Upper lobe of left lung (tissue), 6 donors: ENCODE measurements around the gene CTTNBP2. TPM values are rescaled to one million over a fixed set of nuclear protein-coding genes. Genes with fewer than 3 reads are reported as not detected.

ENCODE experiments used
- ATAC-seq, 2 donors: fragments of 200-7000 bp; cut with Tn5 transposase; one replicate each; pipeline ENCODE4 v1.9.1; 2022; ENCODE audit warnings: mild to moderate bottlenecking in 2 of 2, moderate library complexity in 2 of 2; ENCODE audit not compliant: low FRiP score in 2 of 2
- DNase-seq, 2 donors: peaks; one replicate each; pipeline ENCODE4 v3.0.0-alpha.2; 2019 to 2020
- H3K27ac ChIP-seq, 4 donors: fragments of 200-600 bp; sonication (generic); one replicate each; pipeline ENCODE4 v1.5.1; 2016 to 2019
- H3K27me3 ChIP-seq, 4 donors: fragments of 200-600 bp; sonication (generic); one replicate each; pipeline ENCODE4 v1.5.1; 2017 to 2019
- H3K36me3 ChIP-seq, 4 donors: fragments of 200-600 bp; sonication (generic); one replicate each; pipeline ENCODE4 v1.5.1; 2016 to 2019
- H3K4me1 ChIP-seq, 4 donors: fragments of 200-600 bp; sonication (generic); one replicate each; pipeline ENCODE4 v1.5.1; 2018 to 2019
- H3K4me3 ChIP-seq, 4 donors: fragments of 200-600 bp; sonication (generic); one replicate each; pipeline ENCODE4 v1.5.1; 2017 to 2019; ENCODE audit warnings: mild to moderate bottlenecking in 2 of 4, moderate library complexity in 1 of 4
- H3K9me3 ChIP-seq, 4 donors: fragments of 200-600 bp; sonication (generic); one replicate each; pipeline ENCODE4 v1.5.1; 2018 to 2019
- EP300 ChIP-seq, 4 donors: sonication (generic); formaldehyde crosslinking; IDR thresholded peaks; one replicate each; pipeline ENCODE4 v1.5.1; 2017; ENCODE audit warnings: antibody characterized with exemption in 4 of 4, control low read depth in 2 of 4
- POLR2A ChIP-seq, 4 donors: fragments of 450-650 bp; IDR thresholded peaks; one replicate each; pipeline ENCODE4 v1.5.1; 2016 to 2017; ENCODE audit warnings: antibody characterized with exemption in 4 of 4, mild to moderate bottlenecking in 2 of 4
- POLR2AphosphoS5 ChIP-seq, 2 donors: sonication (generic); formaldehyde crosslinking; IDR thresholded peaks; one replicate each; pipeline ENCODE4 v1.5.1; 2017; ENCODE audit warnings: antibody characterized with exemption in 2 of 2
- WGBS, 2 donors: methylation state at CpG; one replicate each; pipeline ENCODE4 v1.1.5; 2017 to 2018; 5-methylcytosine and 5-hydroxymethylcytosine counted together
- total RNA-seq, 6 donors: library from RNA; depleted of rRNA in 4 of 6; stranded (reverse); fragments of >200 nt in 4 of 6; gene quantifications; one replicate each; pipeline versions ENCODE4 v1.1.0 to v1.2.1, GENCODE V29; 2016 to 2021
- TF ChIP-seq, protein P1 (sequence below), 6 experiments: fragments of 450-650 bp in 4 of 6; fragments of 200-600 bp in 2 of 6; sonication (generic) in 2 of 6; IDR thresholded peaks; one replicate each; pipeline ENCODE4 v1.5.1; 2016 to 2019; ENCODE audit warnings: antibody characterized with exemption in 6 of 6
- donor health status: DM: no; HTN: no; CAD: no; lungs with moderate emphysema.
- donor health status: DM: no; HTN: yes; CAD: no; lungs with severe emphysema.

Gene CTTNBP2
- total RNA-seq, 6 donors from 2014 or later, result 3.3 to 7.0 (median 5.1) TPM

DNA sequence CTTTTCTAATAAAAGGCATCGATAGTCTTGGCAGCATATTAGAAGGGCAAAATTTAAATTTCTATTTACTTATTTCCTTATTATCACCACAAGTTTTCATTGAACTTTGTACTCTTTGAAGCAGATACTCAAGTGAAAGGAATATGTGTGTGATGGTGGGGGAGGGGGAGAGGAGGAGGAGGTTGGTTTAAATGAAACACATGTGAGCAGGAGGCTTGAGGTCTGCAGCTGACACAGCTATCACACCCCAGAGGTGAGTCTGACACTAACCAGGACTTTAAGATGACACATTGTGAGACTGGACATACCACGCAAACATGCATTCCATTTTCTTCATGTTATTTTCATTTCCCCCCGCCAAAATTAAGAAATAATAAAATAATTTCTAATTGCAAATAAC lies 63.3 kb downstream of the CTTNBP2 start:
- H3K4me3 ChIP-seq, result no peak overlapping the region
- DNase-seq (no peak), ATAC-seq (no peak)
- no peaks in the 10 kb centered on the region for H3K4me1 ChIP-seq
- 79 to 81% methylated on average over 3 of the region's 3 CpGs for WGBS, 2 donors
- H3K9me3 ChIP-seq, result no peaks in the 10 kb centered on the region
- H3K36me3 ChIP-seq, result no peaks in the 10 kb centered on the region
- TF ChIP-seq EP300 (IDR thresholded peaks at IDR 0.05) (no peak), POLR2AphosphoS5 (IDR thresholded peaks at IDR 0.05) (no peak), POLR2A (IDR thresholded peaks at IDR 0.05) (no peak)
- TF ChIP-seq, protein P1, sequence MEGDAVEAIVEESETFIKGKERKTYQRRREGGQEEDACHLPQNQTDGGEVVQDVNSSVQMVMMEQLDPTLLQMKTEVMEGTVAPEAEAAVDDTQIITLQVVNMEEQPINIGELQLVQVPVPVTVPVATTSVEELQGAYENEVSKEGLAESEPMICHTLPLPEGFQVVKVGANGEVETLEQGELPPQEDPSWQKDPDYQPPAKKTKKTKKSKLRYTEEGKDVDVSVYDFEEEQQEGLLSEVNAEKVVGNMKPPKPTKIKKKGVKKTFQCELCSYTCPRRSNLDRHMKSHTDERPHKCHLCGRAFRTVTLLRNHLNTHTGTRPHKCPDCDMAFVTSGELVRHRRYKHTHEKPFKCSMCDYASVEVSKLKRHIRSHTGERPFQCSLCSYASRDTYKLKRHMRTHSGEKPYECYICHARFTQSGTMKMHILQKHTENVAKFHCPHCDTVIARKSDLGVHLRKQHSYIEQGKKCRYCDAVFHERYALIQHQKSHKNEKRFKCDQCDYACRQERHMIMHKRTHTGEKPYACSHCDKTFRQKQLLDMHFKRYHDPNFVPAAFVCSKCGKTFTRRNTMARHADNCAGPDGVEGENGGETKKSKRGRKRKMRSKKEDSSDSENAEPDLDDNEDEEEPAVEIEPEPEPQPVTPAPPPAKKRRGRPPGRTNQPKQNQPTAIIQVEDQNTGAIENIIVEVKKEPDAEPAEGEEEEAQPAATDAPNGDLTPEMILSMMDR (IDR thresholded peaks at IDR 0.05), result no peak
- no peaks in the 10 kb centered on the region for H3K27me3 ChIP-seq
- H3K27ac ChIP-seq, result no peak overlapping the region

DNA sequence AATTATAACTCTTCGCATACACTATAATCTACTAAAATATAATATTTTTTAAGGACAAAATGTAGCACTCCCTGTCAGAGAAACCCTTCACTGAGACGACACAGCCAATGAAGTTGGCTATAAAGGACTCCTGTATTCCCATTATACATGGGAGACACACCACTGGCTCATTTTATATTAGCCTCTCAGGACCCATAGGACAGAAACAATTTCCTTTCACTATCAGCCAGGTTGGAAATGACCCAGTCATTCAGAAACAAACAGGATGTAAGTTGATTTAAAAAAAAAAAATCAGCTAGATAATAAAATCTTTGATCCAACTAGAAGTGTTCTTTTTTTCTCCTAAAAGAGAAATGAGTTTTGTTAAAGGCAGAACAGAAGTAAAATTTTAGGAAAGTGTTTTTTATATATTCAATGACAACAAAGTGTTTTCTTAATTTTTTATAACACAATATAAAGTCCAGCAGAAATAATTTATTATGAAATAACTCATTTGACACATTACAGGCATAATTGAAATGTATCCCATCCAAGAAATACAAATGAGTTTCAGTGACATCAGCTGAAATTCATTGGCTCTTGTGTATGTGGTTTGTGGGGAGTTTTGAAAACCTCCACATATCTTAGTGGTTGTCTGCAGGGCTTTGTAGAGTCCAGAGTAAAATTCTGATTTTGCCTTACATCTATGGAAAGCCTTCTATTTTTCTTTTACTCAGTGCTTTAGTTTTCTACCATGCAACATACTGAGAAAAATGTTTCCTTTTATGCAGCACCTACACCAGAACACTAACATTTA lies 64.1 kb downstream of the CTTNBP2 start:
- no peak for DNase-seq
- Histone ChIP-seq H3K36me3 (no peaks in the 10 kb centered on the region), H3K27me3 (no peaks in the 10 kb centered on the region), H3K27ac (no peak overlapping the region), H3K9me3 (no peaks in the 10 kb centered on the region), H3K4me3 (no peak overlapping the region), H3K4me1 (no peaks in the 10 kb centered on the region)
- TF ChIP-seq POLR2A (IDR thresholded peaks at IDR 0.05), result no peak
- TF ChIP-seq, protein P1 (IDR thresholded peaks at IDR 0.05), result no peak
- no peak for TF ChIP-seq EP300 (IDR thresholded peaks at IDR 0.05)
- ATAC-seq, result no peak
- 70 to 76% methylated on average over 2 of the region's 2 CpGs for WGBS, 2 donors

- no peaks in the 10 kb centered on the region for H3K9me3 ChIP-seq
- TF ChIP-seq, protein P1 (IDR thresholded peaks at IDR 0.05), result no peak
- TF ChIP-seq POLR2A (IDR thresholded peaks at IDR 0.05) (no peak), EP300 (IDR thresholded peaks at IDR 0.05) (no peak)
- H3K4me3 ChIP-seq, result no peak overlapping the region
- no peaks in the 10 kb centered on the region for H3K36me3 ChIP-seq
- H3K27me3 ChIP-seq, result no peaks in the 10 kb centered on the region
- WGBS, 2 donors, result 74 to 80% methylated on average over 7 of the region's 7 CpGs
- no peak overlapping the region for H3K27ac ChIP-seq
- ATAC-seq (peak in 1 of 2 donors; percentile 83), DNase-seq (no peak)
- no peaks in the 10 kb centered on the region for H3K4me1 ChIP-seq
Measured at GRCh38 chr7:117808341-117808757, 64.9 kb downstream of the CTTNBP2 start.

DNA sequence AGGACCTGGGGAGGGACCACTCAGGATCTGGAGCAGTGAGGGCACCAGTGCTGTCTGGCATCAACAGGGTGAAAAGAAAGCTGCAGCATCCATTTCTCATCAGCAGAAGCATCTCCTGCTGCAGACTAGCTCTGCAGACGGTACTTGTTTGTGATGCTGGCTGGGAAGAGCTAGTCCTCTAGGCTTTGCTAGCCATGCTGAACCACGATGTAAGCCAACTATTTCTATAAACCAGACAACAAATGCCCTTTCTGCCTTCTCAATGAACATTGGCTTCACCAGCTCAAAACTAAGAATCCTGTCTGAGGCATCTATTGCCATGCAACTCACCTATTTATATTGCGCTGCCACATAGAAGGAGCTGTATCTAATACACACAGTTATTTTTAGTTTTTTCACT lies 65.6 kb downstream of the CTTNBP2 start:
- Histone ChIP-seq H3K27ac (no peak overlapping the region), H3K9me3 (no peaks in the 10 kb centered on the region), H3K27me3 (no peaks in the 10 kb centered on the region), H3K36me3 (no peaks in the 10 kb centered on the region), H3K4me1 (no peaks in the 10 kb centered on the region), H3K4me3 (no peak overlapping the region)
- ATAC-seq, result peak in 1 of 2 donors; percentile 12
- DNase-seq, result no peak
- TF ChIP-seq POLR2AphosphoS5 (IDR thresholded peaks at IDR 0.05) (no peak), POLR2A (IDR thresholded peaks at IDR 0.05) (no peak), EP300 (IDR thresholded peaks at IDR 0.05) (no peak)
- TF ChIP-seq, protein P1 (IDR thresholded peaks at IDR 0.05), result no peak
- WGBS, 2 donors, result 87 to 88% methylated on average over 3 of the region's 3 CpGs

- H3K36me3 ChIP-seq, result no peaks in the 10 kb centered on the region
- TF ChIP-seq, protein P1 (IDR thresholded peaks at IDR 0.05), result no peak
- TF ChIP-seq POLR2AphosphoS5 (IDR thresholded peaks at IDR 0.05), result no peak
- TF ChIP-seq POLR2A (IDR thresholded peaks at IDR 0.05), result no peak
- TF ChIP-seq EP300 (IDR thresholded peaks at IDR 0.05), result no peak
- WGBS, 2 donors, result 88 to 95% methylated on average over 5 of the region's 5 CpGs
- no peaks in the 10 kb centered on the region for H3K27me3 ChIP-seq
- H3K9me3 ChIP-seq, result no peaks in the 10 kb centered on the region
- H3K4me1 ChIP-seq, result no peaks in the 10 kb centered on the region
- no peak overlapping the region for H3K27ac ChIP-seq
- DNase-seq (no peak), ATAC-seq (no peak)
- no peak overlapping the region for H3K4me3 ChIP-seq
Measured at GRCh38 chr7:117806011-117806410, 67.2 kb downstream of the CTTNBP2 start.
